Nephron (organoid): ENCODE measurements around the gene MCF2L.

Experiments used
- H3K27ac Mint-ChIP-seq, 3 experiments: 2 replicates each; pipeline ENCODE4 v1.8.0; 2020; ENCODE audit warnings: mixed read lengths in 3 of 3, mild to moderate bottlenecking in 2 of 3, moderate library complexity in 1 of 3
- H3K27me3 Mint-ChIP-seq: 2 replicates; pipeline ENCODE4 v1.8.0; 2021; ENCODE audit warnings: low read depth, mild to moderate bottlenecking, moderate library complexity, mixed read lengths
- H3K36me3 Mint-ChIP-seq: 2 replicates; pipeline ENCODE4 v1.8.0; 2020; ENCODE audit warnings: low read depth, mixed read lengths
- H3K4me1 Mint-ChIP-seq: 2 replicates; pipeline ENCODE4 v1.8.0; 2020; ENCODE audit warnings: mixed read lengths
- H3K4me3 Mint-ChIP-seq, 3 experiments: 2 replicates each; pipeline ENCODE4 v1.8.0; 2020; ENCODE audit warnings: mild to moderate bottlenecking in 3 of 3, mixed read lengths in 3 of 3, moderate library complexity in 2 of 3
- H3K9me3 Mint-ChIP-seq: 2 replicates; pipeline ENCODE4 v1.8.0; 2020; ENCODE audit warnings: mixed read lengths
- TF ChIP-seq, protein P1 (sequence below), 3 experiments: fragments of 200-600 bp; sonication (generic); IDR thresholded peaks; one replicate each; pipeline ENCODE4 v1.5.0; 2021; ENCODE audit warnings: antibody characterized with exemption in 3 of 3; ENCODE audit not compliant: unreplicated experiment in 3 of 3

The MCF2L gene

DNA sequence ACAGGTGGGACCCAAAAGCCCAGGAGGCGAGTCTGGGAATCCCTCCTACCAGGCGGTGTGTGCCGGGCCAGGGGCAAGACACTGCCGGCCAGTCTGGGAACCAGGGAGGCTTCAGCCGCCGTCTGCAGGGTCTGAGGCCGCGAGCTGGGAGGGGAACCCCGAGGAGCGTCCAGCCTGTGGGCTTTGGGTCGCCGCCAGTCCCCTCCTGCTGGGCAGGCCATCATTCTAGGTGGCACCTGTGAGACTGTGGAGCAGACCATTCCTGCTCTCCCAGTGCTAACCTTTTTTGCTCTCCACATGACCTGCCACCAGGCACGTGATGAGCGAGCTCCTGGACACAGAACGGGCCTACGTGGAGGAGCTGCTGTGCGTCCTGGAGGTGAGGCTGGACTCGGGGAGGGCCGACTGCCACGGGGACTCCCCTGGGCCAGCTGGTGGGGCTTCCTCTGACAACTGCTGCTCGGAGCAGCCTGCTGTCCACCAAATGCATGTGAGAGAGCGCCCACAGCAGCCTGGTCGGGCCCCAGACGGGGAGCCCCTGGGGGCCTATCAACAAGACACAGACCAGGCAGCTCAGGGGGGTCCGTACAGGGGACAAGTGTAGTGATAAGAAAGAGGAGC lies 112.0 kb downstream of the MCF2L start:
- H3K27ac Mint-ChIP-seq: no peak overlapping the region
- TF ChIP-seq, protein P1, sequence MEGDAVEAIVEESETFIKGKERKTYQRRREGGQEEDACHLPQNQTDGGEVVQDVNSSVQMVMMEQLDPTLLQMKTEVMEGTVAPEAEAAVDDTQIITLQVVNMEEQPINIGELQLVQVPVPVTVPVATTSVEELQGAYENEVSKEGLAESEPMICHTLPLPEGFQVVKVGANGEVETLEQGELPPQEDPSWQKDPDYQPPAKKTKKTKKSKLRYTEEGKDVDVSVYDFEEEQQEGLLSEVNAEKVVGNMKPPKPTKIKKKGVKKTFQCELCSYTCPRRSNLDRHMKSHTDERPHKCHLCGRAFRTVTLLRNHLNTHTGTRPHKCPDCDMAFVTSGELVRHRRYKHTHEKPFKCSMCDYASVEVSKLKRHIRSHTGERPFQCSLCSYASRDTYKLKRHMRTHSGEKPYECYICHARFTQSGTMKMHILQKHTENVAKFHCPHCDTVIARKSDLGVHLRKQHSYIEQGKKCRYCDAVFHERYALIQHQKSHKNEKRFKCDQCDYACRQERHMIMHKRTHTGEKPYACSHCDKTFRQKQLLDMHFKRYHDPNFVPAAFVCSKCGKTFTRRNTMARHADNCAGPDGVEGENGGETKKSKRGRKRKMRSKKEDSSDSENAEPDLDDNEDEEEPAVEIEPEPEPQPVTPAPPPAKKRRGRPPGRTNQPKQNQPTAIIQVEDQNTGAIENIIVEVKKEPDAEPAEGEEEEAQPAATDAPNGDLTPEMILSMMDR (IDR thresholded peaks at IDR 0.05; ENCODE audit: unreplicated experiment in 3 of 3): no peak
- peaks cover 26% of the 10 kb centered on the region for H3K4me1 Mint-ChIP-seq
- H3K9me3 Mint-ChIP-seq: no peaks in the 10 kb centered on the region
- no peak overlapping the region for H3K4me3 Mint-ChIP-seq
- peaks cover 19% of the 10 kb centered on the region for H3K36me3 Mint-ChIP-seq
- H3K27me3 Mint-ChIP-seq: peaks cover 12% of the 10 kb centered on the region

DNA sequence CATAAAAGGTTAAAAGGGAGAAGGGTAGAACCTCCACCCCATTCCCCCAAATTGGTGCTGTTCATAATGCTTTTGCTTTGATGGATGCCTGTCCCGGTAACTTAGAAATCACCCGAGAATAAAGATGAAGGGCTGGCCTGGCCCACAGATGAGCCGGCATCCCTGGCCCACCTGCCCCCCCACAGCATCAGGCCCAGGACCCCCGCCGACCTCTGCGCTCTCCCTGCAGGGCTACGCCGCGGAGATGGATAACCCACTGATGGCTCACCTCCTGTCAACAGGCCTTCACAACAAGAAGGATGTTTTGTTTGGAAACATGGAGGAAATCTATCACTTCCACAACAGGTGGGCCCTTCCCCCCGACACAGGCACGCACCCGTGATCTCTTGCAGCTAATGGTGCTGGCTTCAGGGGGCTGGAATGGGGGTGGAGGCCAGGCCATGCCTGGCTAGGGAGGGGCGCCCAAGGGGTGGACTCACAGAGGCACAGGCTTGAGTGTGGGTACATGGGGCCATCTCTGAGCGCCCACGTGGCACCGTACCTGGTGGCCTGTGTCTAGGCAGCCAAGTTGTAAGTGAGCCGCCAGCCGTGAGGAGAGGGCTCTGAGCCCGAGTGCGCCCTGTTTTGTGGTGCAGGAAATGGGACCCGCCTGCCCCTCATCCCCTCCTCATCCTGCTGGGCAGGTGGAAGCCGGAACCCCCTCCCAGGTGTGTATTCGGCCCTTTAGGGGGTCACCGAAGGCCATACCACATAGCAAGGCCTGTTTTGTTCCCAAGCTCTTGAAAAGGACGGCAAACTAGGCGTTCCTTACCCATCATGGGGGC lies 113.4 kb downstream of the MCF2L start:
- H3K36me3 Mint-ChIP-seq: peaks cover 22% of the 10 kb centered on the region
- peaks cover 26% of the 10 kb centered on the region for H3K4me1 Mint-ChIP-seq
- TF ChIP-seq, protein P1 (IDR thresholded peaks at IDR 0.05; ENCODE audit: unreplicated experiment in 3 of 3): no peak
- peaks cover 18% of the 10 kb centered on the region for H3K27me3 Mint-ChIP-seq
- no peak overlapping the region for H3K4me3 Mint-ChIP-seq
- no peak overlapping the region for H3K27ac Mint-ChIP-seq
- H3K9me3 Mint-ChIP-seq: no peaks in the 10 kb centered on the region

DNA sequence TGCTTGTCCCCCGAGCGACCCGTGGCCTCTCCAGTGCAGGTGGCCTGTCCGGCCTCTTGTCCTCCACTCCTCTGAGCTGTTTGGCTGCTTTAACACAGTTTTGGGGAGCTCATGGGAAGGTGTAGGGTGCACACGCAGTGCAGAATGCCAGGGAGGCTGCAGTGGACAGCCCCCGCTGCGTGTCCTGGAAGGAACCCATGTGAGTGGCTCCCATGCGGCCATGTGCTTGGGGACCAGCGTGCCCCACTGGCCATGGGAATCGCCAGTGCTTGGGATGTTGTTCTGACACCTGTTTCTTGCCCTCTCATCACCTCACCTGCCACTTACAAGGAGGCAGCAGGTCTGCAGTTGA lies 114.0 kb downstream of the MCF2L start:
- Mint-ChIP-seq H3K27me3 (peaks cover 18% of the 10 kb centered on the region), H3K4me3 (no peak overlapping the region), H3K36me3 (peaks cover 22% of the 10 kb centered on the region), H3K4me1 (peaks cover 26% of the 10 kb centered on the region), H3K9me3 (no peaks in the 10 kb centered on the region), H3K27ac (no peak overlapping the region)
- TF ChIP-seq, protein P1 (IDR thresholded peaks at IDR 0.05; ENCODE audit: unreplicated experiment in 3 of 3): no peak

DNA sequence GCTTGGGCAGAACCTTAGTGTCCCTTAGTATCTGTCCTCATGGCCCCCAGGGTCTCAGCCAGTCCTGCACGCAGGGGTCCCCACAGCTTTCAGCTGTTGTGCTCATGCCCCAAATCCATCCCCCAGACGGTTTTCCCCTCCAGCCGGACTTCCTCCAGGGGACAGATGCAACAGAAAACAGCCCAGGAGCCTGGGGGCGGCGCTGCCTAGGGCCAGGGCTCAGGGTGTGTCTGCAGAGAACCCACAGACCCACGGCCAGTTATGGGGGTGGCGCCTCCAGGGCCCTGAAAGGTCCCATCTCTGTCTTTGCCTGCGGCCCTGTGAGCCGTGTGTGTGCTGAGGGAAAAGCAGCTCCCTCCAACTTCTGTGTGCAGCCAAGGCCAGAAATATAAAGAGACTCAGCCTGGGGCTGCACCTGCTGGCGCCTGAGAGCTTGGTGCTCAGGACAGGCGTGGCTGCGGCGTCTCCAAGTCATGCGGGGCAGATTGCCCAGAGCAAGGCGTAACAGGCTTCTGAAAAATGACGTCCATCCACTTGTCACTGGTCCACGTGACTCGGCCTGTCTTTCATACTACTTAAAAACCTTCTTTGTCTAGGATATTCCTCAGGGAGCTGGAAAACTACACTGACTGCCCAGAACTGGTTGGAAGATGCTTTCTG lies 114.5 kb downstream of the MCF2L start:
- Mint-ChIP-seq H3K4me1 (peaks cover 26% of the 10 kb centered on the region), H3K9me3 (no peaks in the 10 kb centered on the region), H3K4me3 (no peak overlapping the region), H3K27ac (no peak overlapping the region), H3K27me3 (peaks cover 18% of the 10 kb centered on the region), H3K36me3 (peaks cover 21% of the 10 kb centered on the region)
- TF ChIP-seq, protein P1 (IDR thresholded peaks at IDR 0.05; ENCODE audit: unreplicated experiment in 3 of 3): no peak

DNA sequence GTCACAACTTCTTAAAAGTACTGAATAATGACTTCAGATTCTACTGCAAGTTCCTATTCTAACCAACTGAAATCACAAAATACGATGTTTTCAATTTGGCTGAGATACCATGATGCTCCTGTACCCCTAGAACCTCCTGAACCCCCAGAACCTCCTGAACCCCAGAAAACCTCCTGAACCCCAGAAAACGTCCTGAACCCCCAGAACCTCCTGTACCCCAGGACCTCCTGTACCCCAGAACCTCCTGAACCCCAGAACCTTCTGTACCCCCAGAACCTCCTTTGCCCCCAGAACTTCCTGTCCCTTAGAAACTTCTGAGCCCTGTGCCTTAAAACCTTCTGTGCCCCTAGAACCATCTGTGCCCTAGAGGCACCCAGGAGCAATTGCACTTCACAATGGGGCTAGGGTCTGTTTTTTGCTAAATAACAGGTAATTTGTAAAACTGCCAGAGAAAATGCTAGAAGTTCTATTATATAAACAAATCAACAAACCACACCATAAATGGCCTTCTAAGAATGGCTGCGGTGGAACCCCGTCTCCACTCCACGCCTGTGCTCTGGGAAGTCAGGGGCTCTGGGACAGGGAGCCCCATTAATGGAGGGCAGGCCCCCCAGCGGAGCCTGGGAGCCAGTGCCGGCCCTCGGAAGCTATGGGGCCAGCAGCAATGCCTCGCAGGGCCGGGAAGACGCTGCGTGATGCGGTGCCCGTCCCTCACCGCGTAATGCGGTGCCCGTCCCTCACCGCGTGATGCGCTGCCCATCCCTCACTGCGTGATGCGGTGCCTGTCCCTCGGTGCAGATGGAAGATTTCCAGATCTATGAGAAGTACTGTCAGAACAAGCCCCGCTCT lies 115.3 kb downstream of the MCF2L start:
- H3K27ac Mint-ChIP-seq: no peak overlapping the region
- H3K27me3 Mint-ChIP-seq: peaks cover 19% of the 10 kb centered on the region
- TF ChIP-seq, protein P1 (IDR thresholded peaks at IDR 0.05; ENCODE audit: unreplicated experiment in 3 of 3): no peak
- peaks cover 20% of the 10 kb centered on the region for H3K4me1 Mint-ChIP-seq
- peaks cover 23% of the 10 kb centered on the region for H3K36me3 Mint-ChIP-seq
- H3K4me3 Mint-ChIP-seq: no peak overlapping the region
- no peaks in the 10 kb centered on the region for H3K9me3 Mint-ChIP-seq
